ENCODE results near the gene SIRPB2.
"Not testable (repeated sequence)": the region's sequence is repeated elsewhere in the genome, so short reads cannot be mapped to it uniquely, and the experiment has no call there.

The SIRPB2 gene

DNA sequence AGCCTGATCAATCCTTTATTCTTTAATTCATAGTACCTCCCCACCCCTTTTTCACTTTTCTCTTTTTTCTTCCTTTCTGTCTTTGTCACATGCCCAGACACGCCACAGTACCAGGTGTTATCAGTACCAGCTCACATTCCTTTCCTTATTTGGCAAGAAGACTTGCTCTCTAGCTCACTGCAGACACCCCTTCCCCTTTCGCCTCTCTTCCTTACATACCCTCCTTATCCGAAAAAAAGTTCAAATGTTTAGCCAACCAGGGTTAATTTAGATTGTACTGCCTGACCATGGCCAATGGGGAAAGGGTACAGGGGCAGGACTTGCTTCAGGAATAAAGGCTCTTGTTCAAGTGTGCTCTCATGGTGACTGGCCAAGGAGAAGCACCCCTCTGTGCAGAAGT is 9.3 kb upstream of the SIRPB2 start:
- DNase-seq (ENCODE audit: low read depth in 4 of 4, low spot score in 1 of 4), result no peak

- DNase-seq (ENCODE audit: low read depth in 4 of 4, low spot score in 1 of 4), result no peak
Measured at GRCh38 chr20:1499528-1500420, 8.6 kb upstream of the SIRPB2 start.

DNA sequence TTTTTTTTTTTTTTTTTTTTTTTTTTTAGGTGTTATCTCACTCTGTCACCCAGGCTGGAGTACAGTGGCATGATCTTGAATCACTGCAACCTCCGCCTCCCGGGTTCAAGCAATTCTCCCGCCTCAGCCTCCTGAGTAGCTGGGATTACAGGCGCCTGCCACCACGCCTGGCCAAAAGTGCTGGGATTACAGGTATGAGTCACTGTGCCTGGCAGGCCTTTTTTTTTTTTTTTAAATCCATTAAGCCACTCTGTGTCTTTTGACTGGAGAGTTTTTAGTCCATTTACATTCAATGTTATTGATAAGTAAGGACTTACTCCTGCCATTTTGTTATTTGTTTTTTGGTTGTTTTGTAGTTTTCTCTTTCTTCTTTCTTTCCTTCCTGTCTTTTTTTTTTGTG is 6.2 kb upstream of the SIRPB2 start:
- DNase-seq (ENCODE audit: low read depth in 4 of 4, low spot score in 1 of 4), result not testable (repeated sequence)

- no peak for DNase-seq (ENCODE audit: low read depth in 4 of 4, low spot score in 1 of 4)
Measured at GRCh38 chr20:1496930-1497329, 5.7 kb upstream of the SIRPB2 start.

GRCh38 chr20:1494436-1494835 is 3.2 kb upstream of the SIRPB2 start:
- no peak for DNase-seq (ENCODE audit: low read depth in 4 of 4, low spot score in 1 of 4)

DNA sequence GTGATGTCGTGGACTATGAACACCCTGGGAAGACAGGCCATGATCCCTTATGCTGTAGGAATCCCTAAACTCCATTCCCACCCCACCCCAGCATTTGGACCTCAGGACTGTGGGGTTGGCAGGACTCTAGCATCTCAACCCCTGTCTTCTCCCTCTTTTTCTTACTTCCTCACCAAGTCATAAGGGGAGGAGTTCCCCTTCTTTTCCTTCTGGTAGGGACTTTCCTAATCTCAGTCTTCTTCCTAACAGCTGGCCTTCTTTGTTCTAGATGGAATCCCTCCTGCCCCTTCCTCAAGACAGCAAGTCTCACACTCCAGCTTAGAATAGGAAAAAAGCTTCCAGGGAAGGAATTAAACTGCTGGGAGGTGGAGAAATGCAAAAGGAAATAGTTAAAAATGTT is 2.3 kb upstream of the SIRPB2 start:
- DNase-seq (ENCODE audit: low read depth in 4 of 4, low spot score in 1 of 4), result no peak

DNA sequence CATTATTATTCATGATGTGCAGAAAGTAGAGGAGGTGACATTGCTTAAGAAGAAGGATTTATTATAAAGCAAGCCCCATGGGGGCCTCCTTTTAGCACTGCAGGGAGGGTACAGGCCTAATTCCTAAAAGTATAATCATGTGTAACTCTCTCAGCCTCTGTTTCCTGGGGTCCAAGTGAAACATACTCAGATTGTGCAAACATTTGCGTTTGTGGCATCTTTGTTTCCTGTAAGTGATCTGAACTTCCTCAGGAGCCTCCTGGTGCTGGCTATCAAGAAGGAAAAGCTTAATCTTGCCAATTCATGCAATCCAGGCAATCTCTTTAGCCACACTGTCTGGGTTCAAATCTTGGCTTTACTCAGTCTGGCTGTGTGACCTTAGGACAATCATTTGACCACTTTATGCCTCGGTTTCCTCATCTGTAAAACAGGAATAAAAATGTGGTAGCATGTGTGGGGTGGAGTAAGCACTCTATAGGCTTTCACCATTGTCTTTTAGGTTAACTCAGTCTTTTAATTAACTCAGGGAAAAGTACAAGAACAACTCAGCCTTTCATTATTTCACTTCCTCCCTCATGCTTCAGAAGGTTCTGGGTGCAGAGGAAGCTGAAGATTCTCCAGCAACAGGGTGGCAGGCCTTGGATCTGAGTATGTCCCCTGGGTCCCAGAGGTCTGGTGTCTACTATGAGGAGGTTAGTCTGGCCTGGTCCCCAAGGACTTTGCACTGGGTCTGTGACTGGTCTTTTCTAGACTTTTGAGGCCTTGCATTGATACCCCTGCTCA is 831 bp upstream of the SIRPB2 start:
- DNase-seq (ENCODE audit: low read depth in 4 of 4, low spot score in 1 of 4), result no peak

DNA sequence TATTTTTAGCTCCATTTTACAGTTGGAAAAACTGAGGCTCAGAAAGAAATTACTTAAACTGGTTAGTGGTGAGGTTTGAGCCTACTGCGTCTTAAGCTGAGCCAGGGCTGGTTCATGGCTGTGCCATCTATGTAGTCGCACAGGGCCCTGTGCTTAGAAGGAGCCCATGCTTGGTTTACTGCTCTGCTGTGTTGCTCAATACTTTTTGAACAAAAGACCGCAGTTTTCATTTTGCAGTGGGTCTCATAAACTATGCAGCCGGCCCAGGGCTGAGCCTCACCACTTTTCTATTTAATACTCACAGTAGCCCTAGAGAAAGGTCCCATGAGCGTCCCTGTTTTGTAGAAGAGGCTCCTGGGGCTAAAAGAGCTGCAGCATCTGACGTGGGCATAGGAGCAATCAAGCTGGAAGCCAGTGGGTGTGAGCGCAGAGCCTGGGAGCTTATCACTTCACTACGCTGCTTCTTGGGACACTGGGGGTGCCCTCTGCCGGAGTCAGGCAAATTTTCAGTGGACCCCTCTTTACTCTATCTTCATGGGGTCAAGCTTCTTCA is 501 bp downstream of the SIRPB2 start:
- DNase-seq (ENCODE audit: low read depth in 4 of 4, low spot score in 1 of 4), result no peak

- DNase-seq (ENCODE audit: low read depth in 4 of 4, low spot score in 1 of 4), result no peak
Measured at GRCh38 chr20:1489764-1490436, 1.3 kb downstream of the SIRPB2 start.

- no peak for DNase-seq (ENCODE audit: low read depth in 4 of 4, low spot score in 1 of 4)
Measured at GRCh38 chr20:1489325-1489724, 1.9 kb downstream of the SIRPB2 start.

DNA sequence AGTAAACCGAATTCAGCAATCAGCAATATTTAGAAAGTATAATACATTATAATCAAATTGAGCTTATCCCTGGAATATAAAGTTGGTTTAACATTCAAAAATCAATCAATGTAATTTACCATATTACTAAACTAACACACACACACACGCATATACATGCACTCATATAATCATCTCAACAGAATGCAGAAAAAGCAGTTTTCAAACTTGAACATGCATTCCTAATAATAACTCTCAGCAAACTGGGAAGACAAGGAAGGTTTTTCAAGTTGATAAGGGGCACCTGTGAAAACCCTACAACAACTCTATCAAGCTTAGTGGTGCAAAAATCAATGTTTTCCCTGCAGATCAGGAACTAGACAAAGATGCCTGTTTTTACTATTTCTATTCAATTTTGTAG is 4.7 kb downstream of the SIRPB2 start:
- DNase-seq (ENCODE audit: low read depth in 4 of 4, low spot score in 1 of 4), result no peak

GRCh38 chr20:1484438-1485116 is 6.6 kb downstream of the SIRPB2 start:
- no peak for DNase-seq (ENCODE audit: low read depth in 4 of 4, low spot score in 1 of 4)

DNA sequence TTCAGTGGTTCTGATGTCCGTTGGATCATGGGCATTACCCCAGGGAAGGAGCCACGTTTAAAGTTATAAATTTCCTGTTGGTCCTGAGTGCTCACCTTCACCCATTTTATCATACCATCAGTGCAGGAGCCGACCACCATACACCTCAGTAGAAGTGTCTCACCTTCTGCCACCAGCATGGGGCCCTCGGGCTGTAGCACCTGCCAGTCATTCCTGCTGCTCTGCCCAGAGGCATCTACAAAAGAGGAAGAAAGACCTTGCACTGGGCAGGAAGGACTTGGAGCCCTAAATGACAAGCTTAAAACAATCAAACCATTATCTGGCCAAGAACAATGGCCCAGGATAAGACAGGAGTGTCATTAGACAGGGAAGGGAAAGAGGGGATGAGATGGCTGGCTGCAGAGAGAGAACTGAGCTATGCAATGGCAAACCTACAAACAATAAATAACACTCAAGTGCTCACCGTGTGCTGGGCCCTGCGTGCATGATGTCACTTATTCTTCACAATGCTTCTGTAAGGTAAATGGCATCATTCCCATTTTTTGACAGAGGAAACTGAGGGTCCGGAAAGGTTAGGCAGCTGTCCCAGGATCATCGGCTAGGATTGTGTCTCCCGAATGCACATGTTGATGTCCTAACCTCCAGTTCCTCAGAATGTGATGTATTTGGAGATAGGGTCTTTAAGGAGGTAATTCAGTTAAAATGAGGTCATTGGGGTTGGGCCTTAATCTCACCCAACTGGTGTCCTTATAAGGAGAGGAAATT is 11.2 kb downstream of the SIRPB2 start:
- no peak for DNase-seq (ENCODE audit: low read depth in 4 of 4, low spot score in 1 of 4)

- no peak for DNase-seq (ENCODE audit: low read depth in 4 of 4, low spot score in 1 of 4)
Measured at GRCh38 chr20:1478566-1478965, 12.7 kb downstream of the SIRPB2 start.

- no peak for DNase-seq (ENCODE audit: low read depth in 4 of 4, low spot score in 1 of 4)
Measured at GRCh38 chr20:1477896-1478490, 13.2 kb downstream of the SIRPB2 start.

GRCh38 chr20:1474817-1475603 is 16.2 kb downstream of the SIRPB2 start:
- DNase-seq (ENCODE audit: low read depth in 4 of 4, low spot score in 1 of 4), result no peak

DNA sequence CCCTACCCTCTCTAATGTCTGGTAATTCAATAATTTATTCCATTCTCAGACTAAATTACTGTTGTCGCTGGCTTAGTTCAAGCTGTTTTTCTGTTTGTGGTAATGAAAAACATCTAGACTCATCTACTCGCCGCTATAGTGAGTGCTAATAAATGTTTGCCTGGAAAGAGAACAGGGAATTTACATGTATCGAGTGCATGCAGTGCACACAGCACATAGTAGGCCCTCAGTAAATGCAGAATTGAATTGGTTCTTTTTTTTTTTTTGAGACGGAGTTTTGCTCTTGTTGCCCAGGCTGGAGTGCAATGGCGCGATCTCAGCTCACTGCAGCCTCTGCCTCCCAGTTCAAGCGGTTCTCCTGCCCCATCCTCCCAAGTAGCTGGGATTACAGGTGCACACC is 16.9 kb downstream of the SIRPB2 start:
- no peak for DNase-seq (ENCODE audit: low read depth in 4 of 4, low spot score in 1 of 4)

GRCh38 chr20:1473246-1474220 is 17.7 kb downstream of the SIRPB2 start:
- no peak for DNase-seq (ENCODE audit: low read depth in 4 of 4, low spot score in 1 of 4)

All from stimulated activated CD4-positive, alpha-beta T cell treated with anti-CD3 and anti-CD28 coated beads, Interleukin-1b, Interleukin-23, amount 100 ng/mL, for 24 hours (primary cell).